ENCODE results near the gene AFF3. TPM values are rescaled to one million over a fixed set of nuclear protein-coding genes. Genes with fewer than 3 reads are reported as not detected.

AFF3 gene
- total and polyA plus RNA-seq, 2 experiments from 2014 or later = 7.3 to 7.8 TPM

DNA sequence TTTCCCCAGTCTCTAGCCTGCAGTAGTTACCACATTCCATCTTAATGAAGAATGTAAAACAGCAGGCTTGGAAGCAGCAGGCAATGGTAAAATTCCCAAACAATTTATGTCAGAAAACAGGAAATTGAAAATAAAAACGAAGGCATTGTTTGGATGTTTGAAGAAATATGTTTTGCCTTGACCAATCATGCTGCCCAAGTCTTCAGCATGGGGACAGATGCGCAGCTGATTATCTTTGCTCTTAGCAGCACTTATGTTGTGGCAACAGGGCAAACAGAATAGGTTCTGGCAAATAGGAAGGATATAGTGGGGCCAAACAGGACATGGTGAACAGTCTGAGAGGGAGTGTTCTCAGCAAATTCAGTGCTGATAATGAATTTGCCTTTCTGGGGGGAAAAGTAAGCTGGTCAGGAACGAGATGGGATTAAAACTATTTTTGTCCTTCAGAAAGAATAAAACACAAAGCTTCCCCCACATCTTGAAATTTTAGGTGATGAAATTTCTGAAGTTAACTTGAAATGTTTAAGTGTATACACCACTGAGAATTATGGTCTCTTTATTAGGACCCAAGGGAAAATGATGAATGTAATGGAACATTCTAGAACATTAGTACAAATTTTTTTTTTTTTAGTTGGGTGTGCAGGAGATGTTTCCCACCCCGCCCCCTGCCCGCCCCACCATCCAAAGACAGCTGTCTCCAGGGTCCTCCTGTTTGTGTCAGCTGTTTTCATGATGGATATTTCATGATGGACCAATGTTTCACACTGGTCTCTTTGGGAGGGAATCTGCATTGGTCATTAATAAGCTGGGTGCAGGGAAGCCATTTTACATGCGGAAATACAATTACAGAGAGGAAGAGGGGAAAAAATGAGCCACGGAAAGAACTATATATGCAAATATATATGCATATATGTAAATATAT, 413.0 kb downstream of the AFF3 start:
- Histone ChIP-seq H3K4me2 (no peak overlapping the region), H3K27me3 (no peaks in the 10 kb centered on the region), H3K36me3 (replicated peaks; ENCODE audit: insufficient read depth, low read depth) (no peaks in the 10 kb centered on the region), H3K9me2 (replicated peaks; ENCODE audit: insufficient read depth) (no peaks in the 10 kb centered on the region), H3K4me3 (no peak overlapping the region), H4K20me1 (ENCODE audit: insufficient read depth, poor library complexity, severe bottlenecking) (no peaks in the 10 kb centered on the region), H2AFZ (no peak overlapping the region), H3K79me2 (no peaks in the 10 kb centered on the region), H3K4me1 (ENCODE audit: insufficient read depth) (no peaks in the 10 kb centered on the region), H3K9me3 (ENCODE audit: low read depth) (no peaks in the 10 kb centered on the region), H3K27ac (no peak overlapping the region)
- 86% methylated on average over 7 of the region's 7 CpGs for WGBS (ENCODE audit: low lambda C conversion rate, missing lambda C conversion rate)
- TF ChIP-seq EZH2phosphoT487 (IDR thresholded peaks at IDR 0.05; ENCODE audit: low read depth, severe bottlenecking, unreplicated experiment) (no peak), EZH2 (IDR thresholded peaks at IDR 0.05; ENCODE audit: borderline replicate concordance) (no peak)
- TF ChIP-seq, protein P1, sequence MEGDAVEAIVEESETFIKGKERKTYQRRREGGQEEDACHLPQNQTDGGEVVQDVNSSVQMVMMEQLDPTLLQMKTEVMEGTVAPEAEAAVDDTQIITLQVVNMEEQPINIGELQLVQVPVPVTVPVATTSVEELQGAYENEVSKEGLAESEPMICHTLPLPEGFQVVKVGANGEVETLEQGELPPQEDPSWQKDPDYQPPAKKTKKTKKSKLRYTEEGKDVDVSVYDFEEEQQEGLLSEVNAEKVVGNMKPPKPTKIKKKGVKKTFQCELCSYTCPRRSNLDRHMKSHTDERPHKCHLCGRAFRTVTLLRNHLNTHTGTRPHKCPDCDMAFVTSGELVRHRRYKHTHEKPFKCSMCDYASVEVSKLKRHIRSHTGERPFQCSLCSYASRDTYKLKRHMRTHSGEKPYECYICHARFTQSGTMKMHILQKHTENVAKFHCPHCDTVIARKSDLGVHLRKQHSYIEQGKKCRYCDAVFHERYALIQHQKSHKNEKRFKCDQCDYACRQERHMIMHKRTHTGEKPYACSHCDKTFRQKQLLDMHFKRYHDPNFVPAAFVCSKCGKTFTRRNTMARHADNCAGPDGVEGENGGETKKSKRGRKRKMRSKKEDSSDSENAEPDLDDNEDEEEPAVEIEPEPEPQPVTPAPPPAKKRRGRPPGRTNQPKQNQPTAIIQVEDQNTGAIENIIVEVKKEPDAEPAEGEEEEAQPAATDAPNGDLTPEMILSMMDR (IDR thresholded peaks at IDR 0.05; ENCODE audit: poor library complexity) = no peak
- no peak for DNase-seq (ENCODE audit: low spot score)

DNA sequence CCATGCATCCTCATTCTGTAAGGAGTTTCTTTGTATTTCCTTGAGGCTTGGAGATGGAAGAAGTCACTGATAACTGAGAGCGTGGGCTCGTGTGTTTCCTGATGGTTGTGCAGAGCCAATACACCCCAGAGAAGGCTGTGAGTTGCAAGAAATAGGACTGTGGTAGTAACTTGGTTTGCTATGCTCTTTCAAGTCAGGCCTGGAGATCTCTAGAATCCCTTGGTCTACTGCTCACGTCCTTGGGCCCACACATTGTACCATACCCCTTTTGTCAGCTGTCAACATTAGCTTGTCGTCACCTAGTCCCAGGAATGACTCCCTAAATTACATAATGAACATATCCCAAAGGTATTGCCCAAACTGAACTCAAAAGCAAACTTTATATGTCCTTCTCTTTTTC, 414.2 kb downstream of the AFF3 start:
- no peak for TF ChIP-seq EZH2 (IDR thresholded peaks at IDR 0.05; ENCODE audit: borderline replicate concordance)
- TF ChIP-seq EZH2phosphoT487 (IDR thresholded peaks at IDR 0.05; ENCODE audit: low read depth, severe bottlenecking, unreplicated experiment) = no peak
- TF ChIP-seq, protein P1 (IDR thresholded peaks at IDR 0.05; ENCODE audit: poor library complexity) = no peak
- Histone ChIP-seq H4K20me1 (ENCODE audit: insufficient read depth, poor library complexity, severe bottlenecking) (no peaks in the 10 kb centered on the region), H3K36me3 (replicated peaks; ENCODE audit: insufficient read depth, low read depth) (no peaks in the 10 kb centered on the region), H3K27ac (no peak overlapping the region), H3K79me2 (no peaks in the 10 kb centered on the region), H3K4me1 (ENCODE audit: insufficient read depth) (no peaks in the 10 kb centered on the region), H3K4me2 (no peak overlapping the region), H3K27me3 (no peaks in the 10 kb centered on the region), H3K4me3 (no peak overlapping the region), H3K9me2 (replicated peaks; ENCODE audit: insufficient read depth) (no peaks in the 10 kb centered on the region), H3K9me3 (ENCODE audit: low read depth) (no peaks in the 10 kb centered on the region), H2AFZ (no peak overlapping the region)
- WGBS (ENCODE audit: low lambda C conversion rate, missing lambda C conversion rate) = 85% methylated on average over 4 of the region's 4 CpGs
- no peak for DNase-seq (ENCODE audit: low spot score)

DNA sequence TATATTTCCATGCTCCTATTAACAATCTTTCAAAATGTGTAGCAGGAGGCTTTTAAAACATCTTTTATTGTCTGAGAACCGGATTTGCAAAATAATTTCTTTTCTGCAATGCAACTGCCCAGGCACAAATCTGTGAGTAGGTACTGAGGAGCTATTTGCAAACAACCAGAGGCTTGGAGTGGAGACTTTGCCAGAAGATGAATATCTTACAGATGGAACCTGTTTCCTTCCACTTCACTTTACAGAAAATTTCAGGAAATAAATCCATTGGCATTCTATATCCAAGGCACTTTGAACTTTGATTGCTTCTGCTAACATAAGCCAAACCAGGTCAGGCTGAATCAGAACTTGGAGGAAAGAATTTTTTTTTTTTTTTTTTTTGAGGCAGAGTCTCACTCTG, 415.2 kb downstream of the AFF3 start:
- DNase-seq (ENCODE audit: low spot score) = no peak
- H3K27ac ChIP-seq = no peak overlapping the region
- no peaks in the 10 kb centered on the region for H3K27me3 ChIP-seq
- H2AFZ ChIP-seq = no peak overlapping the region
- no peak overlapping the region for H3K4me3 ChIP-seq
- WGBS (ENCODE audit: low lambda C conversion rate, missing lambda C conversion rate) = 53% methylated on average over 1 of the region's 1 CpG
- no peaks in the 10 kb centered on the region for H3K79me2 ChIP-seq
- no peaks in the 10 kb centered on the region for H3K36me3 ChIP-seq (replicated peaks; ENCODE audit: insufficient read depth, low read depth)
- no peak overlapping the region for H3K4me2 ChIP-seq
- TF ChIP-seq EZH2 (IDR thresholded peaks at IDR 0.05; ENCODE audit: borderline replicate concordance) (no peak), EZH2phosphoT487 (IDR thresholded peaks at IDR 0.05; ENCODE audit: low read depth, severe bottlenecking, unreplicated experiment) (no peak)
- TF ChIP-seq, protein P1 (IDR thresholded peaks at IDR 0.05; ENCODE audit: poor library complexity) = no peak
- H3K9me2 ChIP-seq (replicated peaks; ENCODE audit: insufficient read depth) = no peaks in the 10 kb centered on the region
- H4K20me1 ChIP-seq (ENCODE audit: insufficient read depth, poor library complexity, severe bottlenecking) = no peaks in the 10 kb centered on the region
- no peaks in the 10 kb centered on the region for H3K4me1 ChIP-seq (ENCODE audit: insufficient read depth)
- H3K9me3 ChIP-seq (ENCODE audit: low read depth) = peaks cover under 1% of the 10 kb centered on the region

Measured in hepatocyte (in vitro differentiated cells).